Measurements from ENCODE around the gene LRRC45.

The LRRC45 gene

GRCh38 chr17:82030470-82031302 lies 7.6 kb downstream of the LRRC45 start:
- TF ChIP-seq SIN3A (IDR thresholded peaks at IDR 0.05; ENCODE audit: borderline replicate concordance, insufficient read depth, low read length) (0 out of 2 replicates have a peak, but pooled peaks have one; percentile 20), FOXP2 (optimal IDR thresholded peaks at IDR 0.05; ENCODE audit: borderline replicate concordance, extremely low read depth, extremely low read length, insufficient read depth) (no peak), REST (IDR thresholded peaks at IDR 0.05; ENCODE audit: insufficient read depth in 1 of 2, low read depth in 2 of 2, low read length in 2 of 2) (no peak), TAF1 (IDR thresholded peaks at IDR 0.05; ENCODE audit: borderline replicate concordance, insufficient read depth, low read length) (no peak), POLR2AphosphoS5 (IDR thresholded peaks at IDR 0.05; ENCODE audit: low read depth, low read length) (peak; percentile 44; the same call in 1 of the 2 replicates)

GRCh38 chr17:82031303-82031884 lies 8.3 kb downstream of the LRRC45 start, which contains the start of gene RAC3:
TSS of gene RAC3 (plus strand) at chr17:82031678. CDS start at chr17:82031762, 84 bp downstream.
- TF ChIP-seq REST (IDR thresholded peaks at IDR 0.05; ENCODE audit: insufficient read depth in 1 of 2, low read depth in 2 of 2, low read length in 2 of 2) (no peak), SIN3A (IDR thresholded peaks at IDR 0.05; ENCODE audit: borderline replicate concordance, insufficient read depth, low read length) (no peak), TAF1 (IDR thresholded peaks at IDR 0.05; ENCODE audit: borderline replicate concordance, insufficient read depth, low read length) (no peak), FOXP2 (optimal IDR thresholded peaks at IDR 0.05; ENCODE audit: borderline replicate concordance, extremely low read depth, extremely low read length, insufficient read depth) (no peak), POLR2AphosphoS5 (IDR thresholded peaks at IDR 0.05; ENCODE audit: low read depth, low read length) (no peak)

GRCh38 chr17:82031885-82032627 lies 9.0 kb downstream of the LRRC45 start:
- TF ChIP-seq FOXP2 (optimal IDR thresholded peaks at IDR 0.05; ENCODE audit: borderline replicate concordance, extremely low read depth, extremely low read length, insufficient read depth) (no peak), TAF1 (IDR thresholded peaks at IDR 0.05; ENCODE audit: borderline replicate concordance, insufficient read depth, low read length) (no peak), REST (IDR thresholded peaks at IDR 0.05; ENCODE audit: insufficient read depth in 1 of 2, low read depth in 2 of 2, low read length in 2 of 2) (no peak), SIN3A (IDR thresholded peaks at IDR 0.05; ENCODE audit: borderline replicate concordance, insufficient read depth, low read length) (no peak), POLR2AphosphoS5 (IDR thresholded peaks at IDR 0.05; ENCODE audit: low read depth, low read length) (no peak)

- TF ChIP-seq SIN3A (IDR thresholded peaks at IDR 0.05; ENCODE audit: borderline replicate concordance, insufficient read depth, low read length) (no peak), POLR2AphosphoS5 (IDR thresholded peaks at IDR 0.05; ENCODE audit: low read depth, low read length) (no peak), FOXP2 (optimal IDR thresholded peaks at IDR 0.05; ENCODE audit: borderline replicate concordance, extremely low read depth, extremely low read length, insufficient read depth) (no peak), REST (IDR thresholded peaks at IDR 0.05; ENCODE audit: insufficient read depth in 1 of 2, low read depth in 2 of 2, low read length in 2 of 2) (no peak), TAF1 (IDR thresholded peaks at IDR 0.05; ENCODE audit: borderline replicate concordance, insufficient read depth, low read length) (no peak)
These were observed 10.4 kb downstream of the LRRC45 start for GRCh38 chr17:82033359-82034085.
